HG02973 (cell line): ENCODE data around the gene GSG1.
"Not testable (repeated sequence)": the region's sequence is repeated elsewhere in the genome, so short reads cannot be mapped to it uniquely, and the experiment has no call there.

Source experiments
- ATAC-seq: cut with Tn5 transposase; IDR thresholded peaks from one replicate; pipeline ENCODE4 v1.9.1; 2021; ENCODE audit warnings: moderate library complexity; ENCODE audit not compliant: unreplicated experiment

The GSG1 gene

GRCh38 chr12:13093191-13093847 lies 10.1 kb downstream of the GSG1 start:
- ATAC-seq: no peak

GRCh38 chr12:13091832-13092231 lies 11.6 kb downstream of the GSG1 start:
- ATAC-seq: no peak

- ATAC-seq: no peak
Measured at GRCh38 chr12:13090054-13090453, 13.4 kb downstream of the GSG1 start.

GRCh38 chr12:13088496-13088895 lies 15.0 kb downstream of the GSG1 start:
- no peak for ATAC-seq

GRCh38 chr12:13087766-13088165 lies 15.7 kb downstream of the GSG1 start:
- no peak for ATAC-seq

- no peak for ATAC-seq
Measured at GRCh38 chr12:13085968-13086686, 17.3 kb downstream of the GSG1 start.

- no peak for ATAC-seq
Measured at GRCh38 chr12:13084898-13085640, 18.4 kb downstream of the GSG1 start.

GRCh38 chr12:13083638-13084037 lies 19.8 kb downstream of the GSG1 start:
- ATAC-seq: not testable (repeated sequence)

- no peak for ATAC-seq
Measured at GRCh38 chr12:13082861-13083260, 20.6 kb downstream of the GSG1 start.

GRCh38 chr12:13080266-13080665 lies 23.2 kb downstream of the GSG1 start:
- no peak for ATAC-seq

GRCh38 chr12:13079440-13079906 lies 24.0 kb downstream of the GSG1 start:
- ATAC-seq: no peak

- no peak for ATAC-seq
Measured at GRCh38 chr12:13075786-13076570, 27.5 kb downstream of the GSG1 start.

- ATAC-seq: no peak
Measured at GRCh38 chr12:13075118-13075480, 28.4 kb downstream of the GSG1 start.

GRCh38 chr12:13074396-13075117 lies 28.9 kb downstream of the GSG1 start:
- no peak for ATAC-seq

GRCh38 chr12:13073173-13073572 lies 30.3 kb downstream of the GSG1 start:
- ATAC-seq: no peak

- ATAC-seq: no peak
Measured at GRCh38 chr12:13071305-13072280, 31.9 kb downstream of the GSG1 start.

GRCh38 chr12:13069380-13069779 lies 34.1 kb downstream of the GSG1 start:
- no peak for ATAC-seq

- ATAC-seq: no peak
Measured at GRCh38 chr12:13067322-13067721, 36.1 kb downstream of the GSG1 start.

- ATAC-seq: no peak
Measured at GRCh38 chr12:13066459-13066858, 37.0 kb downstream of the GSG1 start.
